ENCODE results near the gene PCDHGA1. TPM values are rescaled to one million over a fixed set of nuclear protein-coding genes. Genes with fewer than 3 reads are reported as not detected.

Gene PCDHGA1
- total RNA-seq, 2 donors from 2014 or later = 0.11 TPM; not detected in 1

- DNase-seq (ENCODE audit: low spot score in 2 of 2) (no peak), ATAC-seq (no peak)
- Mint-ChIP-seq H3K27ac (peak overlapping the region in 1 of 2 donors; percentile 10), H3K36me3 (no peaks in the 10 kb centered on the region), H3K9me3 (no peaks in the 10 kb centered on the region)
Measured at GRCh38 chr5:141501761-141502160, 171.4 kb downstream of the PCDHGA1 start.

GRCh38 chr5:141503681-141504080 is 173.4 kb downstream of the PCDHGA1 start:
- Mint-ChIP-seq H3K36me3 (no peaks in the 10 kb centered on the region), H3K27ac (no peak overlapping the region), H3K9me3 (no peaks in the 10 kb centered on the region)
- DNase-seq (ENCODE audit: low spot score in 2 of 2) (no peak), ATAC-seq (no peak)

GRCh38 chr5:141504216-141504615 is 173.9 kb downstream of the PCDHGA1 start:
- Mint-ChIP-seq H3K36me3 (no peaks in the 10 kb centered on the region), H3K27ac (no peak overlapping the region), H3K9me3 (no peaks in the 10 kb centered on the region)
- ATAC-seq = no peak
- no peak for DNase-seq (ENCODE audit: low spot score in 2 of 2)

- ATAC-seq (no peak), DNase-seq (ENCODE audit: low spot score in 2 of 2) (no peak)
- no peaks in the 10 kb centered on the region for H3K36me3 Mint-ChIP-seq
- H3K27ac Mint-ChIP-seq = no peak overlapping the region
- H3K9me3 Mint-ChIP-seq = no peaks in the 10 kb centered on the region
Measured at GRCh38 chr5:141506381-141507155, 176.3 kb downstream of the PCDHGA1 start.

GRCh38 chr5:141507387-141508091 is 177.2 kb downstream of the PCDHGA1 start:
- H3K9me3 Mint-ChIP-seq = no peaks in the 10 kb centered on the region
- no peak for ATAC-seq
- no peaks in the 10 kb centered on the region for H3K36me3 Mint-ChIP-seq
- H3K27ac Mint-ChIP-seq = peak overlapping the region in 1 of 2 donors; percentile 74
- DNase-seq (ENCODE audit: low spot score in 2 of 2) = no peak

GRCh38 chr5:141508440-141508797 is 178.1 kb downstream of the PCDHGA1 start:
- ATAC-seq (no peak), DNase-seq (ENCODE audit: low spot score in 2 of 2) (no peak)
- H3K27ac Mint-ChIP-seq = peak overlapping the region in 1 of 2 donors; percentile 77
- H3K9me3 Mint-ChIP-seq = no peaks in the 10 kb centered on the region
- peaks cover 0 to 6% of the 10 kb centered on the region in 2 donors for H3K36me3 Mint-ChIP-seq

- peaks cover 0 to 11% of the 10 kb centered on the region in 2 donors for H3K36me3 Mint-ChIP-seq
- H3K9me3 Mint-ChIP-seq = no peaks in the 10 kb centered on the region
- peak overlapping the region in 1 of 2 donors; percentile 93 for H3K27ac Mint-ChIP-seq
- DNase-seq (ENCODE audit: low spot score in 2 of 2) (no peak), ATAC-seq (peak in 1 of 2 donors; percentile 23)
Measured at GRCh38 chr5:141508798-141509611, 178.7 kb downstream of the PCDHGA1 start.

- ATAC-seq (no peak), DNase-seq (ENCODE audit: low spot score in 2 of 2) (no peak)
- Mint-ChIP-seq H3K9me3 (no peaks in the 10 kb centered on the region), H3K36me3 (peaks cover 0 to 11% of the 10 kb centered on the region in 2 donors), H3K27ac (no peak overlapping the region)
Measured at GRCh38 chr5:141510160-141510559, 179.8 kb downstream of the PCDHGA1 start.

GRCh38 chr5:141510850-141511601 is 180.7 kb downstream of the PCDHGA1 start:
- H3K27ac Mint-ChIP-seq = peak overlapping the region in 1 of 2 donors; percentile 81
- peaks cover 3 to 16% of the 10 kb centered on the region in 2 donors for H3K36me3 Mint-ChIP-seq
- DNase-seq (ENCODE audit: low spot score in 2 of 2) = no peak
- H3K9me3 Mint-ChIP-seq = no peaks in the 10 kb centered on the region
- ATAC-seq = no peak

- no peaks in the 10 kb centered on the region for H3K9me3 Mint-ChIP-seq
- H3K27ac Mint-ChIP-seq = peak overlapping the region; percentile 41 to 81
- DNase-seq (ENCODE audit: low spot score in 2 of 2) (no peak), ATAC-seq (no peak)
- peaks cover 10 to 18% of the 10 kb centered on the region in 2 donors for H3K36me3 Mint-ChIP-seq
Measured at GRCh38 chr5:141511771-141512325, 181.5 kb downstream of the PCDHGA1 start.

GRCh38 chr5:141512390-141512910 is 182.1 kb downstream of the PCDHGA1 start:
- Mint-ChIP-seq H3K27ac (peak overlapping the region; percentile 81 to 90), H3K36me3 (peaks cover 13 to 18% of the 10 kb centered on the region in 2 donors), H3K9me3 (no peaks in the 10 kb centered on the region)
- DNase-seq (ENCODE audit: low spot score in 2 of 2) (peak; percentile 71 to 92), ATAC-seq (peak; percentile 3 to 52)

- peak; percentile 44 to 46 for ATAC-seq
- peak overlapping the region; percentile 81 to 90 for H3K27ac Mint-ChIP-seq
Measured at GRCh38 chr5:141512911-141513626, 182.8 kb downstream of the PCDHGA1 start.

GRCh38 chr5:141513627-141514329 is 183.5 kb downstream of the PCDHGA1 start:
- peak overlapping the region; percentile 81 to 89 for H3K27ac Mint-ChIP-seq
- ATAC-seq (peak; percentile 60 to 73), DNase-seq (ENCODE audit: low spot score in 2 of 2) (peak; percentile 48 to 81)
- H3K9me3 Mint-ChIP-seq = no peaks in the 10 kb centered on the region
- H3K36me3 Mint-ChIP-seq = peaks cover 13 to 24% of the 10 kb centered on the region in 2 donors

More at GRCh38 chr5:141512911-141513626, 182.8 kb downstream of the PCDHGA1 start:
- Mint-ChIP-seq H3K9me3 (no peaks in the 10 kb centered on the region), H3K36me3 (peaks cover 13 to 22% of the 10 kb centered on the region in 2 donors)
- DNase-seq (ENCODE audit: low spot score in 2 of 2) = peak in 1 of 2 donors; percentile 34

- peak; percentile 3 to 66 for ATAC-seq
Measured at GRCh38 chr5:141514330-141515133, 184.2 kb downstream of the PCDHGA1 start.

More at GRCh38 chr5:141514330-141515133, 184.2 kb downstream of the PCDHGA1 start:
- Mint-ChIP-seq H3K9me3 (no peaks in the 10 kb centered on the region), H3K36me3 (peaks cover 13 to 26% of the 10 kb centered on the region in 2 donors), H3K27ac (peak overlapping the region; percentile 44 to 81)
- peak in 1 of 2 donors; percentile 64 for DNase-seq (ENCODE audit: low spot score in 2 of 2)
